CD4-positive, alpha-beta T cell (primary cell): ENCODE data around the gene PLEKHH3. TPM values are rescaled to one million over a fixed set of nuclear protein-coding genes. Genes with fewer than 3 reads are reported as not detected.

Source experiments
- ATAC-seq: fragments of 200-7000 bp; cut with Tn5 transposase; one replicate; pipeline ENCODE4 v1.10.0; 2022; ENCODE audit warnings: mild to moderate bottlenecking; ENCODE audit not compliant: poor library complexity
- CTCF ChIA-PET: fragments of 350-600 bp; sonication (Branson Sonifier 250); formaldehyde crosslinking; loops from one replicate; lab custom pipeline; 2021; ENCODE audit warnings: antibody characterized with exemption, inconsistent platforms; lab: Charles Lee
- POLR2A ChIA-PET: fragments of 350-600 bp; sonication (Branson Sonifier 250); formaldehyde crosslinking; loops from one replicate; lab custom pipeline; 2021; ENCODE audit warnings: antibody characterized with exemption, inconsistent platforms; lab: Charles Lee
- DNase-seq, 14 experiments: peaks; one replicate each; pipeline ENCODE4 v3.0.0-alpha.2; 2013 to 2020; ENCODE audit warnings: mixed read lengths in 2 of 14
- H3K27ac ChIP-seq, 2 donors: one replicate each; pipeline versions ENCODE4 v1.5.1 to v1.7.0; 2013; ENCODE audit warnings: low read length in 2 of 2, low read depth in 1 of 2, mild to moderate bottlenecking in 1 of 2
- H3K27me3 ChIP-seq, 2 experiments: 1 replicate in 1 of 2; 2 replicates in 1 of 2; pipeline versions ENCODE4 v1.6.1 to v1.7.0; 2013; ENCODE audit warnings: low read length in 2 of 2, control low read depth in 1 of 2, mild to moderate bottlenecking in 1 of 2, moderate library complexity in 1 of 2; ENCODE audit not compliant: insufficient read depth in 2 of 2, control insufficient read depth in 1 of 2
- H3K36me3 ChIP-seq: one replicate; pipeline ENCODE4 v1.6.1; 2013; ENCODE audit warnings: low read length, control low read depth; ENCODE audit not compliant: insufficient read depth
- H3K4me1 ChIP-seq: one replicate; pipeline ENCODE4 v1.6.1; 2013; ENCODE audit warnings: low read length, control low read depth; ENCODE audit not compliant: insufficient read depth
- H3K4me3 ChIP-seq: one replicate; pipeline ENCODE4 v1.5.1; 2013; ENCODE audit warnings: mild to moderate bottlenecking, low read length, moderate library complexity
- H3K9me3 ChIP-seq, 2 experiments: 1 replicate in 1 of 2; 2 replicates in 1 of 2; pipeline versions ENCODE4 v1.6.1 to v1.7.0; 2013; ENCODE audit warnings: low read length in 2 of 2, mild to moderate bottlenecking in 2 of 2, control low read depth in 1 of 2, moderate library complexity in 1 of 2; ENCODE audit not compliant: control insufficient read depth in 1 of 2, insufficient read depth in 1 of 2
- H3K27ac Mint-ChIP-seq: one replicate; pipeline ENCODE4 v1.8.0; 2020; ENCODE audit warnings: mixed read lengths
- H3K27me3 Mint-ChIP-seq: one replicate; pipeline ENCODE4 v1.8.0; 2021; ENCODE audit warnings: mixed read lengths
- H3K36me3 Mint-ChIP-seq: one replicate; pipeline ENCODE4 v1.8.0; 2021; ENCODE audit warnings: low read depth, mixed read lengths
- H3K4me1 Mint-ChIP-seq: one replicate; pipeline ENCODE4 v1.8.0; 2021; ENCODE audit warnings: low read depth, mixed read lengths
- H3K4me3 Mint-ChIP-seq: one replicate; pipeline ENCODE4 v1.8.0; 2020; ENCODE audit warnings: mild to moderate bottlenecking, mixed read lengths
- H3K9me3 Mint-ChIP-seq: one replicate; pipeline ENCODE4 v1.8.0; 2020; ENCODE audit warnings: mixed read lengths
- CTCF ChIP-seq: fragments of 200-600 bp; IDR thresholded peaks from one replicate; pipeline ENCODE4 v1.8.0; 2022; ENCODE audit warnings: antibody characterized with exemption, mild to moderate bottlenecking
- intact Hi-C, 2 experiments: fragments of 100-400 bp; cut with DNase I in 1 of 2; cut with micrococcal nuclease in 1 of 2; formaldehyde crosslinking; loops; one replicate each; pipeline versions ENCODE4 v1.15.1 to v1.9.0; 2023 to 2025; cut with DNase I, micrococcal nuclease
- total RNA-seq, 174 experiments: library from RNA in 2 of 174; stranded (reverse) in 2 of 174; gene quantifications; one replicate each; pipeline ENCODE4 v1.2.3 and lab custom pipeline; 2021 to 2026

PLEKHH3 gene
- total RNA-seq, 2 experiments from 2014 or later = 0.60 to 1.1 TPM

- Mint-ChIP-seq H3K4me3 (peak overlapping the region; percentile 77), H3K27me3 (peaks cover 53% of the 10 kb centered on the region), H3K9me3 (no peaks in the 10 kb centered on the region), H3K27ac (no peak overlapping the region), H3K4me1 (peaks cover 54% of the 10 kb centered on the region), H3K36me3 (no peaks in the 10 kb centered on the region)
- CTCF ChIA-PET = interaction anchor here (1.0 to 2.7 kb wide), 2 partner anchors 14 to 98 kb away, joined by 3 to 10 read pairs; partner anchors contain the start of gene PSMC3IP
- DNase-seq (peak in 2 of 14 experiments; percentile 48 to 52), ATAC-seq (no peak)
- Histone ChIP-seq H3K27ac (no peak overlapping the region), H3K4me1 (peaks cover 79% of the 10 kb centered on the region), H3K9me3 (peaks cover 0 to 33% of the 10 kb centered on the region in 2 experiments), H3K27me3 (peaks cover 59 to 61% of the 10 kb centered on the region in 2 experiments), H3K36me3 (no peaks in the 10 kb centered on the region), H3K4me3 (peak overlapping the region; percentile 59)
- no peak for TF ChIP-seq CTCF
- intact Hi-C loops = loop anchor here in 1 of 2 experiments (10.0 kb wide), 1 partner anchor 1449 kb away; the partner anchor contains the start of gene HDAC5
- POLR2A ChIA-PET = interaction anchor here (1.3 to 3.0 kb wide), 3 partner anchors 17 to 98 kb away, joined by 3 to 17 read pairs (median 5); partner anchors contain the start of genes RETREG3, TUBG1 and TUBG2
These were observed 800 bp downstream of the PLEKHH3 start for GRCh38 chr17:42675965-42676423.

- ChIA-PET POLR2A (interaction anchor here (1.3 to 3.0 kb wide), 3 partner anchors 16 to 97 kb away, joined by 3 to 17 read pairs (median 5); partner anchors contain the start of genes RETREG3, TUBG1 and TUBG2), CTCF (interaction anchor here (1.0 to 2.7 kb wide), 2 partner anchors 13 to 97 kb away, joined by 3 to 10 read pairs; partner anchors contain the start of gene PSMC3IP)
- Histone ChIP-seq H3K9me3 (peaks cover 0 to 37% of the 10 kb centered on the region in 2 experiments), H3K27ac (no peak overlapping the region), H3K27me3 (peaks cover 60 to 63% of the 10 kb centered on the region in 2 experiments), H3K36me3 (no peaks in the 10 kb centered on the region), H3K4me3 (peak overlapping the region; percentile 59), H3K4me1 (peaks cover 82% of the 10 kb centered on the region)
- Mint-ChIP-seq H3K4me3 (no peak overlapping the region), H3K9me3 (no peaks in the 10 kb centered on the region), H3K27ac (no peak overlapping the region), H3K4me1 (peaks cover 54% of the 10 kb centered on the region), H3K36me3 (no peaks in the 10 kb centered on the region), H3K27me3 (peaks cover 55% of the 10 kb centered on the region)
- intact Hi-C loops = loop anchor here in 1 of 2 experiments (10.0 kb wide), 1 partner anchor 1449 kb away; the partner anchor contains the start of gene HDAC5
- ATAC-seq (no peak), DNase-seq (peak in 1 of 14 experiments; percentile 39)
- no peak for TF ChIP-seq CTCF
These were observed 1.3 kb downstream of the PLEKHH3 start for GRCh38 chr17:42675348-42675964.

- H3K36me3 ChIP-seq = no peaks in the 10 kb centered on the region
- Mint-ChIP-seq H3K27ac (no peak overlapping the region), H3K4me3 (peak overlapping the region; percentile 61), H3K27me3 (peaks cover 55% of the 10 kb centered on the region), H3K4me1 (peaks cover 56% of the 10 kb centered on the region), H3K9me3 (no peaks in the 10 kb centered on the region), H3K36me3 (no peaks in the 10 kb centered on the region)
- no peak for DNase-seq
- peaks cover 0 to 31% of the 10 kb centered on the region in 2 experiments for H3K9me3 ChIP-seq
- POLR2A ChIA-PET = interaction anchor here (0.7 kb wide), 1 partner anchor 65 kb away, joined by 3 read pairs; the partner anchor contains the start of genes RETREG3 and TUBG1
- no peak for TF ChIP-seq CTCF
- no peak for ATAC-seq
- intact Hi-C loops = loop anchor here in 1 of 2 experiments (10.0 kb wide), 1 partner anchor 1450 kb away; the partner anchor contains the start of gene HDAC5
- H3K27ac ChIP-seq = no peak overlapping the region
- peaks cover 79% of the 10 kb centered on the region for H3K4me1 ChIP-seq
- no peak overlapping the region for H3K4me3 ChIP-seq
- H3K27me3 ChIP-seq = peaks cover 57 to 60% of the 10 kb centered on the region in 2 experiments
- CTCF ChIA-PET = interaction anchor here (1.3 kb wide), 1 partner anchor 8 kb away, joined by 3 read pairs; no protein-coding TSS in a partner anchor
These were observed 1.9 kb downstream of the PLEKHH3 start for GRCh38 chr17:42674755-42675347.
